Gastrocnemius medialis (tissue), 4 donors: Measurements from ENCODE around the gene COL9A1.

Experiments used
- POLR2A ChIP-seq, 2 donors: fragments of 450-650 bp; IDR thresholded peaks; one replicate each; pipeline ENCODE4 v1.6.1; 2017; ENCODE audit warnings: antibody characterized with exemption in 2 of 2, mild to moderate bottlenecking in 2 of 2, moderate library complexity in 2 of 2
- TF ChIP-seq, protein P1 (sequence below), 5 experiments: fragments of 450-650 bp in 3 of 5; fragments of 200-600 bp in 2 of 5; sonication (generic) in 2 of 5; IDR thresholded peaks in 4 of 5; conservative IDR thresholded peaks in 1 of 5; 1 replicate in 4 of 5; 2 replicates in 1 of 5; pipeline ENCODE4 v1.5.1; 2016 to 2019; ENCODE audit warnings: antibody characterized with exemption in 5 of 5, mild to moderate bottlenecking in 3 of 5, moderate library complexity in 3 of 5

DNA sequence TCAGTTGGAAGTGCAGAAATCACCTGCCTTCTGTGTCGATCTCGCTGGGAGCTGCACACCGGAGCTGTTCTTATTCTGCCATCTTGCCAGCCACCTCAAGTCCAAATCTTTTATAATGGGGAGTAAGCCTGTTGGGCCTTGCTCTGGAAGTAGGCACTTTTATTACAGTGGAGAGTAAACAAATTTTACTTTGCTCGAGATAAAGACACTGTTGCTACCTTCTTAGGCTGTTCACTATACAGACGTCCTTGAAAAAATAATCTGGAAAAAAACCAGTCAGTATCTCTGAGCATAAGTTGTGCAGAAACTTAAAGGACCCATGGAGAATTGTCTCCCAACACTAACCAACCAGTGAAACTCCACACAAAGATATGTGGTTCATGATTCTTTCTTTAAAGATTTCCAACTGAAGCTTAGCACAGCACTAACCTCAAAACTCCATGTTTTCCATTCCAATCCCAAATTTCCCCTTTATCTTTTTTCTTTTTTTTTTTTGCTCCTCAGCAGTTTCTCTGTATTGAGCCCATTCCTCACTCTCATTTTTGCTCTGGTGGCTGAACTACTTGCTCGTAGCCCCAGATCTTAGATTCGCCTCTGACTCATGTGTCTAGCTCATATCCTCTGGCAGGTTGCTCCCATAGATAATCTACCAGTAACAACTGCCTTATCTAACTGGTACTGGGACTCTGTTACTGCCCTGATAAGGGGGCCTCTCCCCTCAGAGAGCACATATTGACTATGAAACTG lies 34.3 kb upstream of the COL9A1 start:
- TF ChIP-seq, protein P1, sequence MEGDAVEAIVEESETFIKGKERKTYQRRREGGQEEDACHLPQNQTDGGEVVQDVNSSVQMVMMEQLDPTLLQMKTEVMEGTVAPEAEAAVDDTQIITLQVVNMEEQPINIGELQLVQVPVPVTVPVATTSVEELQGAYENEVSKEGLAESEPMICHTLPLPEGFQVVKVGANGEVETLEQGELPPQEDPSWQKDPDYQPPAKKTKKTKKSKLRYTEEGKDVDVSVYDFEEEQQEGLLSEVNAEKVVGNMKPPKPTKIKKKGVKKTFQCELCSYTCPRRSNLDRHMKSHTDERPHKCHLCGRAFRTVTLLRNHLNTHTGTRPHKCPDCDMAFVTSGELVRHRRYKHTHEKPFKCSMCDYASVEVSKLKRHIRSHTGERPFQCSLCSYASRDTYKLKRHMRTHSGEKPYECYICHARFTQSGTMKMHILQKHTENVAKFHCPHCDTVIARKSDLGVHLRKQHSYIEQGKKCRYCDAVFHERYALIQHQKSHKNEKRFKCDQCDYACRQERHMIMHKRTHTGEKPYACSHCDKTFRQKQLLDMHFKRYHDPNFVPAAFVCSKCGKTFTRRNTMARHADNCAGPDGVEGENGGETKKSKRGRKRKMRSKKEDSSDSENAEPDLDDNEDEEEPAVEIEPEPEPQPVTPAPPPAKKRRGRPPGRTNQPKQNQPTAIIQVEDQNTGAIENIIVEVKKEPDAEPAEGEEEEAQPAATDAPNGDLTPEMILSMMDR (IDR thresholded peaks at IDR 0.05 in 4 of 5, conservative IDR thresholded peaks at IDR 0.05 in 1 of 5) = no peak
- TF ChIP-seq POLR2A (IDR thresholded peaks at IDR 0.05) = no peak
